ENCODE measurements around the gene C3. TPM values are rescaled to one million over a fixed set of nuclear protein-coding genes. Genes with fewer than 3 reads are reported as not detected.
"Not testable (repeated sequence)": the region's sequence is repeated elsewhere in the genome, so short reads cannot be mapped to it uniquely, and the experiment has no call there.

Gene C3
- total RNA-seq, 1 experiment from 2014 or later = 7.0 TPM

DNA sequence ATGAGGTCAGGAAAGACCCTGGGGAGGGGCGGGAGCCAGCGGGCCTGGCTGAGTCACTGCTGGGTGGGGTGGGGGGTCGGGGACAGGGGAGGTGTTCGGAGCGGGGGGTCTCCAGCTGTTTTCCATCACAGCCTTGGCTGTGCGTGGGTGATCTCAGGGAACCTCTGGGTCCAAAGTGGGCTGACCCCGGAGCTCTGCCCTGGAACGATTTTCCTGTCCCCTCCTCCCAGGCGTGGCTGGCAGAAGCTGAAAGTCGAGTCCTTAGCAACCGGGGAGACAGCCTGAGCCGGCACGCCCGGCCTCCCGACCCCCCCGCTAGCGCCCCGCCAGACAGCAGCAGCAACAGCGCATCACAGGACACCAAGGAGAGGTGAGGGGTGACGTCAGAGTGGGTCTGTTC, 29.6 kb upstream of the C3 start (continued):
- TF ChIP-seq, protein P1, sequence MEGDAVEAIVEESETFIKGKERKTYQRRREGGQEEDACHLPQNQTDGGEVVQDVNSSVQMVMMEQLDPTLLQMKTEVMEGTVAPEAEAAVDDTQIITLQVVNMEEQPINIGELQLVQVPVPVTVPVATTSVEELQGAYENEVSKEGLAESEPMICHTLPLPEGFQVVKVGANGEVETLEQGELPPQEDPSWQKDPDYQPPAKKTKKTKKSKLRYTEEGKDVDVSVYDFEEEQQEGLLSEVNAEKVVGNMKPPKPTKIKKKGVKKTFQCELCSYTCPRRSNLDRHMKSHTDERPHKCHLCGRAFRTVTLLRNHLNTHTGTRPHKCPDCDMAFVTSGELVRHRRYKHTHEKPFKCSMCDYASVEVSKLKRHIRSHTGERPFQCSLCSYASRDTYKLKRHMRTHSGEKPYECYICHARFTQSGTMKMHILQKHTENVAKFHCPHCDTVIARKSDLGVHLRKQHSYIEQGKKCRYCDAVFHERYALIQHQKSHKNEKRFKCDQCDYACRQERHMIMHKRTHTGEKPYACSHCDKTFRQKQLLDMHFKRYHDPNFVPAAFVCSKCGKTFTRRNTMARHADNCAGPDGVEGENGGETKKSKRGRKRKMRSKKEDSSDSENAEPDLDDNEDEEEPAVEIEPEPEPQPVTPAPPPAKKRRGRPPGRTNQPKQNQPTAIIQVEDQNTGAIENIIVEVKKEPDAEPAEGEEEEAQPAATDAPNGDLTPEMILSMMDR (IDR thresholded peaks at IDR 0.05 in 2 of 3, conservative IDR thresholded peaks at IDR 0.05 in 1 of 3; ENCODE audit: borderline replicate concordance in 1 of 3, insufficient read depth in 1 of 3, low read depth in 2 of 3, low read length in 2 of 3) = no peak
- TF ChIP-seq EZH2 (IDR thresholded peaks at IDR 0.05) (no peak), SP1 (IDR thresholded peaks at IDR 0.05; ENCODE audit: low read depth) (no peak), EZH2phosphoT487 (IDR thresholded peaks at IDR 0.05; ENCODE audit: borderline replicate concordance) (no peak), FOSL1 (IDR thresholded peaks at IDR 0.05; ENCODE audit: low read depth) (no peak), YY1 (IDR thresholded peaks at IDR 0.05; ENCODE audit: extremely low read depth, insufficient replicate concordance, low read depth, low read length) (no peak)

- H3K27ac ChIP-seq (ENCODE audit: low read depth, low read length); ATAC-seq; H4K20me1 ChIP-seq (ENCODE audit: insufficient read depth); H3K9ac ChIP-seq (ENCODE audit: low read length); DNase-seq (ENCODE audit: low read depth, low spot score); intact Hi-C loops (cut with micrococcal nuclease); RAD21 ChIA-PET (ENCODE audit: low non-redundant PET in 1 of 2, low total read pairs in 2 of 2, uncharacterized antibody in 2 of 2, unreplicated experiment in 2 of 2); POLR2A ChIA-PET; H3K9me2 ChIP-seq (ENCODE audit: insufficient read depth); H2AFZ ChIP-seq (ENCODE audit: low read depth, low read length, poor library complexity, severe bottlenecking); BruUV-seq (replicated peaks); H3K9me3 ChIP-seq (ENCODE audit: control insufficient read depth in 1 of 2, insufficient read depth in 1 of 2, low read depth in 1 of 2, low read length in 2 of 2); H3K4me3 ChIP-seq (replicated peaks in 1 of 2; ENCODE audit: low read depth in 1 of 2, low read length in 2 of 2); H3K27me3 ChIP-seq (ENCODE audit: insufficient read depth, low read length); H3K4me2 ChIP-seq (ENCODE audit: low read length): not testable (repeated sequence)
- peaks cover 36 to 41% of the 10 kb centered on the region in 2 experiments for H3K4me1 ChIP-seq (ENCODE audit: control insufficient read depth in 1 of 2, insufficient read depth in 2 of 2, low read length in 2 of 2)
- peaks cover 34 to 52% of the 10 kb centered on the region in 2 experiments for H3K36me3 ChIP-seq (ENCODE audit: control insufficient read depth in 1 of 2, insufficient read depth in 2 of 2, low read length in 2 of 2)
- peaks cover 38% of the 10 kb centered on the region for H3K79me2 ChIP-seq (ENCODE audit: insufficient read depth, low read length)
- CTCF ChIA-PET = interaction anchor here (1.1 kb wide), 1 partner anchor 10 kb away, joined by 3 read pairs; no protein-coding TSS in a partner anchor
Observed at GRCh38 chr19:6748543-6748942, 28.1 kb upstream of the C3 start.
